Activated T-cell treated with anti-CD3 and anti-CD28 coated beads for 4 hours (primary cell): ENCODE data around the gene NRXN3.
"Not testable (repeated sequence)": the region's sequence is repeated elsewhere in the genome, so short reads cannot be mapped to it uniquely, and the experiment has no call there.

ENCODE experiments used
- DNase-seq: peaks from one replicate; pipeline ENCODE4 v3.0.0-alpha.2; 2020

The NRXN3 gene

DNA sequence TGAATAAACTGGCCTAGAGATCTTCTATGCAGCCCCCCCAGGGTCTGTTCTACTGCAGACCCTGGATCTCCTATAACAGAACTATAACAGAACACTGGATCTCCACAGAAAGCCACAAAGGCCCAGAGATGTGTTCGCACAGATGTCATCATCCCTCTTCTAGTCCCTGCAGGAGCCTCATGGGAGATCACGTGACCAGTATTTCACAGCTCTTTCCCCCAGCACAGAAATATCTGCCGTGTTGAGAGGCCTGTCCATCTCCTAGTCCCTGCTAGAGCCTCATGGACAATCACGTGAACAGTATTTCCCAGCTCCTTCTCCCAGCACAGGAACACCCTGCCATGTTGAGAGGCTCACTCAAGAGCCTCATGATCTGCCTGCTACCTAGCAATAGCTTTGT is 331.7 kb downstream of the NRXN3 start:
- no peak for DNase-seq

DNA sequence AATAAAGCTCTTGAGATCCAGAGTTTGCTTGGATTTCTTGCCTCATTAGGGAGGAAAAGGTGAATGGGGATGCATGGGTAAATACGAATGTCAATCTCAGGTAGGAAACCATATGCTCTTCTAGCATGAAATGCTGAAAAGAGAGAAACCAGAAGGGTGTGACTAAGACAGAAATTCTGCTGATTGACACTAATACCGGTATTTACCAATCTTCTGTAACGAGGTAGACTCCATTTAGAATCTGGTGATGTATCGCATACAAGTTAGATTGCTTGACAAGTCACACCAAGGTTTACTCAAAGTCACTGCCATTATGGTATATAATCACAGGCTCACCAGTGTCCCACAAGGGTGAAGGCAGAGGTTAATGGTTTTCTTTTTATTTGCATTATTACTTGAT is 337.9 kb downstream of the NRXN3 start:
- no peak for DNase-seq

DNA sequence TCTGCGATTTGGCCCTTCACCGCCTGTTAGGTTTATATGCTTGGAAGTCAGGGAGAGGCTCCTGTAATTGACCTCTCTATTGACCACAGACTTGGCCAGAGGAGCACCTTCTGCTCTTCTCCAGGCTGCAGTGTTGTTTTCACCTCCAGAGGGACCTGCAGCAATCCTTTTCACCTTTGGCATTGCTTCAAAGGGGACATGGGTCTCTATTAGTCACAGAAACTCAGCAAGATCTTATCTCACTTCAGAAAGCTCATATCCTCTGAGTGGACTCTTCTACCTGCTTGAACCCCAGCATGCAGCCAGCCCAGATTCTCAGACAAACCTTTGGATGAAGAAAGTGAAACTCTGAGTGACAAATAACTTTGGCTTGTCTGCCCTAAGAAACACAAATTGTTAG is 339.3 kb downstream of the NRXN3 start:
- no peak for DNase-seq

DNA sequence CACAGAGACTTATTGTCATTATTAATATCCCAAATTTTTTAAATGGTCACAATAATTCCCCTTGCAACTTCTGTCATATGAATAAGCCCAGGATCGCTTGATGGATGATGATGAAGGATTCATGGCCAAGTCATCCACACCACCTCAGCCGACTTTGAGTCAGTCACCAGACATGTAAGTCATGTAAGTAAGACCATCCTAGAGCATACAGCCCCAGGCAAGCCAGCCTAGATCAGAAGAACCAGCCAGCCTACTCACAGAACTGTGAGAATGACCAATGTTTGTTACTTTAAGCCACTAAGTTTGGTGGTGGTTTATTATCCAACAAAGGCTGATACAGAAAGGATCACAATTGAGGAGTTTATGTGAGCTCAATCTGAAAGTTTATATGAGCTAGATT is 341.8 kb downstream of the NRXN3 start:
- DNase-seq = no peak

DNA sequence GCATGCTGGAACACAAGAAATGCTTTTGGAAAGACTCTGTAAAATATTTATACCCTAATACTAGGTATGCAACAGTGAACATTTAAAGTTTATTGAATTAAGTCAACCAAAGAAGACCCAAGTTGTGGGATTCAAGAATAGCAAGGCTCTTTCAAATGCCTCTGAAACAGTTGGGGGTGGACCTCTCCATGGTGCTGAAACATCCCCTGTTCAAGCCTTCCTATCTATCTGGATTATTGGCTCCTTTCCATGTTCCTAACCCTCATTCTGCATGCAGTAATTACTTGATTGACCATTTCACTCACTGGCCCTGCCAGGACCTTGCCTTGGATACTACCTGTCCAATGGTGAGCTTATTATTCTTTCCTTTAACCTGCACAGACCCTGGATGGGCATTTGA is 349.7 kb downstream of the NRXN3 start:
- DNase-seq = no peak

DNA sequence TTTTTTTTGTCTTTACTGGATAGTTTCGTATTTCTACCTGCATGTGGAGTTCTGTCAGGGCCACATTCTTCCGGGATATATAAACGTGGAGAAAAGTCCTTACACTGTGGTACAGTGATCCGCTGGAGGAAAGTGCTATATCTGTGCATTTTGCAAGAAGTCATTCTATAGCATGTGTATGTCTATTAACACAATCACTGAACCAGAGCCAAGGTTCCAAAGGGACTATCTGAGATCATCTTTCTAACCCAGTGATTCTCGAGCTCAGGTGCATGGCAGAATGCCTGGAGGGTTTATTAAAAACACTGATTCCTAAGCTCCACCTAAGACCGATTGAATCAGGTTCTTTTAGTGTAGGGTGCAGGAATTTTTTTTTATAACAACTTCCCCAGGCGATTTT is 354.0 kb downstream of the NRXN3 start:
- DNase-seq = no peak

DNA sequence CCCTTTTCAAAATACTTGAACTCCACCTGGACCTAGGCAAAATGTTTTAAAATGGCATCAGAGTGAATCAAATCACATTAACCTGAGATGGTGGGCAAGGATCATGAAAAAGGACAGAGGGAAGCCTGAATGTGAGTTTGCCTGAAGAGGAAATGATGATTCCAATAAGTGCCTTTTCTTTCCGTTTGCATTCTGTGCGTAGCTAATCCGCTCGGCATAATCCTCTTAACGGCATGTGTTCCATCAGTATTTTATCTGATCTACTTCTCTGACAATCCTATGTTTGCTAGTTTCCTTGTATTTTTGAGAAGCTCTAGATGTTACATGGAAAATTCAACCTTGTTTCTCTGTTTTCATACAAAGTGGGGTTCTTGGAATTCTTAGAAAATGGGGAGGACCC is 354.6 kb downstream of the NRXN3 start:
- no peak for DNase-seq

DNA sequence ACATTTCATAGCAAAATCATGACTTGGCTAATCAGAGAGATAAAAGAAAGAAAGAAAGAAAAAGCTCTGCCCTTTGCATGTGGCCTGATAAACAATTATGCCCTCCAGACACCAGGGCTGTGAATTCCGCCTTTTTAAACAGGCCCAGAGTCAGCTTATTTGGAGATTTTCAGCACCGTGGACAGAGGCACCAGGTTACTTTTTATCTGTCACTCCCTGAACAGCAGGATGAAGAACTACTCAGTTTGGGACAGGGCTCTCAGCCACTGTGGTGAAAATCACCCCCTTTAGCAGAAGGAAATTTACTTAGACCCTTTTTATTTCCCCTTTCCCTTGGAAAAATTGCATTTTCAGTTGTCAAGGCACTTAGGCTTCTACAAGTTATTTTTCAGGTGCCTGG is 359.9 kb downstream of the NRXN3 start:
- DNase-seq = no peak

DNA sequence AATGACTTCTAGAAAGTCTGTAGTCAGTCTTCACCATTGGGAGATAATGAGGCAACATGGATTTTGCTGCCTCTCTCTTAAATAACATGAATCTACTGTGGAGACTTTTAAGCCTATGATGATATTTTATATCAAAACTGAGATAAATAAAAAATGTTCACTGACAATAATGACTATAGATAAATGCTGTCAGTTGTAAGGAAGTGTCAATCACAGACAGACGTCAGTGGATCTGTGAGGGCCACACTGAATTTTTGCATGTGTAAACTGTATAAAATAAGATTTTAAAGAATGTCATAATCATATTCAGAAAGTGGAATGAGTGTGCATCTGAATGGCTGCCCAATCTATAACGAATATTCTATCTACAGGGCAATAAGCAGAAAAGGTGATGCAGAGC is 364.0 kb downstream of the NRXN3 start:
- DNase-seq = no peak

DNA sequence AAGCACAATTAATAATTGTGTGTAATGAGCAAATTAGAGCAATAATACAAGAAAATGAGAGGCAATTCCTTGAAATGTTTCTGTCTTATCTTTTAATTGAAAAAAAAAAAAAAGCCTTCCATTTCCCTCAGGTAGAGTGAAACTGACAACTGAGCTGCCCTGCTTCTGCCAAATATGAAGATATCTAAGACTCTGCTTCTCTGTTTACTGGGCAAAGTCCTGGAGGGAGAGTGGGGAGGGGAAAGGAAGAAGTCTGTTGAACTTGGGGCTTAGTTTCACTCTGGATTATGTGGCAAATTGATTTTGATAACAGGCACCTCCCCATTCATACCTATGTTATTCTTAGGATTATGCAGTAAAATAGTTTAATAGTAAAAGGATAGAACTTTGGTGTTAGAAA is 364.9 kb downstream of the NRXN3 start:
- no peak for DNase-seq

DNA sequence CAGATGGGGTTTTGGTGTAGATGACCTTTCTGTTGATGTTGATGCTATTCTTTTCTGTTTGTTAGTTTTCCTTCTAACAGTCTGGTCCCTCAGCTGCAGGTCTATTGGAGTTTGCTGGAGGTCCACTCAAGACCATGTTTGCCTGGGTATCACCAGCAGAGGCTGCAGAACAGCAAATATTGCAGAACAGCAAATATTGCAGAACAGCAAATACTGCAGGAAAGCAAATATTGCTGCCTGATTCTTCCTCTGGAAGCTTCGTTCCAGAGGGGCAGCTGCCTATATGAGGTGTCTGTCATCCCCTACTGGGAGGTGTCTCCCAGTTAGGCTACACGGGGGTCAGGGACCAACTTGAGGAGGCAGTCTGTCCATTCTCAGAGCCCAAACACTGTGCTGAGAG is 371.6 kb downstream of the NRXN3 start:
- DNase-seq = not testable (repeated sequence)

DNA sequence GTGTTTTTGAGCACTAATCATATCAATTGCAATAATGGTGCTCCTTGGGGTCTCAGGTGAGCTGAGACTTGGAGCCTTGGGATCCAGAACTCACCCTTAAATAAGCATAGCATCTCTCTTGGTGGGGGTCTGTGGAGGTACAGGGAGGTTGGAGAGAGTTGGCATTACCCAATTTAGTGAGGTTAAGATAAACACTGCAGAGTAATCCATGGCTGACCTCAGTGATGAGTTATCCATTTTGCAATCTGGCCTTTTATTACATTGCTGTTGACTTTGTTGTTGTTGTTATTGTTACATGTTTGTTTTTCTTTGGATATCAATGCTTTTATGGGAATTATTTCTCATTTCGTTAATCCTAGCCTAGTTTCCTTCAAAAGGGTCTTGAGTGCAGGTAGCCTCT is 373.3 kb downstream of the NRXN3 start:
- DNase-seq = no peak

DNA sequence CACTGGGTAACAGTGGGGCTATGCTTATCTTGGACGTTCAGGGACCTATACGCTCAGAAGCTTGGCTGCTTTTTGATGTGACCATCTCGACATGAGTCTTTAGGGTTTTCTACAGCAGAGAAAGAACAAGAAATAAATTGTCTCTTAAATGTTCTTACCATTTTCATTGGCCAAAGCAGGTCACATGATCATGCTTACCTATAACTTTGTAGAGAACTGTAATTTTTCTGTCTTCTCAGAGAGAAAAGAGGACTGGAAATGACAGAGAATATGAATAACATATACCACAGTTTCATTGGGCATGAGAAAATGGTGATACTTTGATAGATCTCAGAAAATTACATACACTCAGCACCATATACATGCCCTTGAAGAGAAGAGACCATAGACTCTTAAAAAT is 390.9 kb downstream of the NRXN3 start:
- no peak for DNase-seq

DNA sequence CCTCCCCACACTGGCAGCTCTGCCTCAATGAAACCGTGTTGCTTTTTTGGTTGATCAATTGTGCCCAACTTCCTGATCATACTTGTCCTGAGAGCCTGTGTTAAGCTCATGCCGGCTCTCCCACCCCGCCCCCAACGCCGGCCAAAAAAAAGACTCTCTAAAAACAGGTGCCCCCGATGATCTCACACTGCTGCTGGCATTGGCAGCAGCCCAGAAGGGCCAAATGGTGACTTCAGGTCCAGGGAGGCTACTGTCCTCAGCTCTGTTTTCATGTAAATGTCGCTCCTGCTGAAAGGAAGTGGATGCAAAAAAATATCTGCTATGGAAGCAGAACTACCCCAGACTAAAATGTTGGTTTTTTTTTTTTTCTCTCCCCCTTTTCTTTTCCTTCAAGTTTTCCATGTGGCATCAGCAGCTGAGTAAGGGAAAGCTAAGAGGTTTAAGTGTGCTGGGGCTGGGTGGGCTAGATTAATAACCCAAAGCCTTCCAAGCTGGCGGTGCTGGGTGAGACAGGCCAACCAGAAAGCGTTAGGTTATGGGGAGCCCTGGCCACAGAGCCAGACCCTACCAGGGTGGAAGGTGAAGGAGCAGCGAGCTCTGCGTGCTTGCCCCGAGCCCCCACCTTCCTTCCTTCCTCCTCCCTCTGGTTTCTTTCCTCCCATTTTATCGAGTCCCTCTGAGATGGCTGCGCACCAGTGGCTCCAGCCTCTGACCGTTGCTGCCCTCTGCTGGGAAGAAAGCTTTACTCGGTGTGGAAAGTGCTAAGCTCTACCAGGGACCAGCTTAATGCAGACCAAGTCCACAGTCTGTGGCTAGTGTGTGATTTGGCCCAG is 396.1 kb downstream of the NRXN3 start:
- DNase-seq = peak; percentile 35

DNA sequence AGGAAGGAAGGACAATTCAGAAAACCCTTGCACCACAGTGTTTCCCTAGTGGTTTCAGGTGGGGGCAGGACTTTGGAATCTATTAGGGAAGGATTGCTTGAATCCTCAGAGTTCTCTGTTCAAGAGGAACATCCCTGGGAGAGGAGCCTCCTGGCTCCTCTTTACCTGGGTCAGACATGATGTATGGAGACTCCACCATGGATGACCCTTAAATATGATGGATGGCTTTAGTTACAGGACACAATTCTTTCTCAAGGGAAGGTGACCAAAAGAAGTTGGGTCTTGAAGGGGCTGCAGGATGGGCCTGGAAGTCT is 396.6 kb downstream of the NRXN3 start:
- no peak for DNase-seq

DNA sequence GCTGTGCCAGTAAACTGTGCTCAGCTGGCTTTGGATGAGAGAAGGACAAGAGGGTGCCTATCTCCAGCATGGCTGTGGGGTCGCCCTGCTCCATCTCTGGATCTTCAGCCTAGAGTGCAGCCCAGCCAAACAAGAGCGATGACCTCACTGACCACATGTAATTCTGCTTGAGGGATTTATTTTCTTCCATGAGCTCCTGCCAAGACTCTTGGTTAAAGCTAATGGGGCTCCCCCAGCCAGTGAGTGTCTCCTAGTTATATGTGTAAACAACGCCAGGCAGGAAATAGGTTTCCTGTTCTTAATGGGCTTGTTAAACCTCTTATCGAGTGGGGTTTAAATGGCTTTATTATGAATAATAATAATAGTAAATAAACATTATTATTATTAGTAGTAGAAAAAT is 397.2 kb downstream of the NRXN3 start:
- DNase-seq = no peak

DNA sequence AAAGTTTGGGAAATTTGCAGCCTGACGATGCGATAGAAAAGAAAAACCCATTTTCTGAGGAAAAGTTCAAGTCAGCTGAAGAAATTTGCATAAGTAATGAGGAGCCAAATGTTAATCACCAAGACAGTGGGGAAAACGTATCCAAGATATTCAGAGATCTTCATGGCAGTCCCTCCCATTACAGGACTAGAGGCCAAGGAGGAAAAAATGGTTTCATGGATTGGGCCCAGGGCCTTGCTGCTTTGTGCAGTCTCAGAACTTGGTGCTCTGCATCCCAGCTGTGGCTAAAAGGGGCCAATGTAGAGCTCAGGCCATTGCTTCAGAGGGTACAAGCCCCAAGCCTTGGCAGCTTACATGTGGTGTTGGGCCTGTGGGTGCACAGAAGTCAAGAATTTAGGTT is 403.6 kb downstream of the NRXN3 start:
- not testable (repeated sequence) for DNase-seq

DNA sequence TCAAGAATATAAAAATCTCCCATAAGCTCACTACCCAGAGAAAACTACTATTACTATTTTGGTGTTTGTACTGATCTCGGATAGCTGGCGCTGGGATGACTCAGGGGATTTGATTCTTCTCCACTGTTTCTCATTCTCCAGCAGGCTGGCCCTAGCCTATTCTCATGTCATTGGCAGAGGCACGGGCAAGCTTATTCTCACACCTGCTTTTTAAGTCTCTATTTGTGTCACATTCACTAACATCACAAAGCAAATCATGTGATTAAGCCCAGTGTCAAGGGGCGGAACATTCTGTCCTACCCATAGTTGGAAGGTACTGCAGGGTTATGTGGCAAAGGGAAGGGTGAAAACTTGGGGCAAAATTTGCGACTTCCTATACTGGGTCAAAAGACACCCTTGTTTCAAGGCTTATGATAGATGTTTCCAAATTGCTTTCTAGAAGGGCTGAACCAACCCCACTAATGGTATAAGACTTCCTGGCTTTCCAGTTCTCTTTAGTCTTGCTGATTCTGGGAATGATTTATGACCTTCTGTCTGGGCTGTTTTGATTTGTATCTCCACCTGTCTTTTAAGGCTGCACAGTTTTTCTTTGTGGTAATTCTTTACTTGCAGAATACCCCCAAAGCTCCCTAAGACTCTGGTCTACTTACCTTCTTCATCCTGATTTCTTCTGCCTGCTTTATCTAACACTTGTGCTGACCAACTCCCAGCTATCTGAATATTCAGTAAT is 406.4 kb downstream of the NRXN3 start:
- no peak for DNase-seq

DNA sequence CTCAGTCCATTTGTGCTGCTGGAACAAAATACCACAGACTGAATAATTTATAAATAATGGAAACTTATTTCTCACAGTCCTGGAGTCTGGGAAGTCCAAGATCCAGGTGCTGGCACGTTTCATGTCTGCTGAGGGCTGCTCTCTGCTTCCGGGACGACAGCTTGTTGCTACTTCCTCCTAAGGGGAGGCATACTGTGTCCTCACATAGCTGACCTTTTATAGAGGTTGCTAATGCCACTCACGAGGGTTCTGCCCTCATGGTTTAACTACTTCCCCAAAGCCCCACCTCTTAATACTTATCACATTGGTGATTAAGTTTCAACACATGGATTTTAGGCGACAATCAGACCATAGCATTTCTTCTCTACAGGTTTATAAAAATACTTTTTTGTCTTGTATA is 411.1 kb downstream of the NRXN3 start:
- DNase-seq = no peak

DNA sequence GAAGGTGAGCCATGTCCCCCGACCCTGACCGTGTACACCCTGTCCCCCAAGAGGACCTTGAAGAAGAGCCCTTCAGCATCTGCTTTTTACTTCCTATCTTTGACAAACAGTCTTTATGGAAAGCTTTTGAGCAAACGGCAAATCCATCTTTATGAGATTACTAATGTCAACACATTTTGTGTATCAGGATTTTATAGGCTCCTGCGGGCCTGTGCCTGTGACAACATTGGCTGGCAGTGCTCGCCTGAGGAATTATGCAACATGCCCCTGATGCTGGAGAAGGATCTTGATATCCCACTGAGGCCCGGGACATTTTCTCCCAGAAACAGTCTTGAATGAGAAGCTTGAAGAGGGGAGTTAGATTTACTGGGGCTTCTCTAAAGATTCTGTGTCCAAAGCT is 416.5 kb downstream of the NRXN3 start:
- DNase-seq = no peak

DNA sequence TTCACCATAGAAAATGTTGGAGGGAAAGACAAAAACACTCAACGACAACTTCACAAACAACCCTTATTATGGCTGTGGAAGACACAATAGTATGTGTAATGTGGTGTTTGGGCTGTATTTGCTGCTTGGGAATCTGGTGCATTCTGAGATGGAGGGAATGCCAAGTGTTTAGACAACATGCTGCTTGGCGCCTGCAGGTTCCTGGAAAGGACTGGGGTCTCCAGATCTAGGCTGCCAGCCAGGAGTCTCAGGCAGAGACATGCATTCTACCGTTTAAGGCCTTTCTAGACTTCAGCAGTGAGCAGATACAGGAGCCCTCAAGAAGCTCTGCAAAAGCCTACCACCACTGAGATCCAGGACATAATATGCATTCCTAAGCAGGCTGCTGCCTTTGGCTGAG is 418.7 kb downstream of the NRXN3 start:
- DNase-seq = no peak

DNA sequence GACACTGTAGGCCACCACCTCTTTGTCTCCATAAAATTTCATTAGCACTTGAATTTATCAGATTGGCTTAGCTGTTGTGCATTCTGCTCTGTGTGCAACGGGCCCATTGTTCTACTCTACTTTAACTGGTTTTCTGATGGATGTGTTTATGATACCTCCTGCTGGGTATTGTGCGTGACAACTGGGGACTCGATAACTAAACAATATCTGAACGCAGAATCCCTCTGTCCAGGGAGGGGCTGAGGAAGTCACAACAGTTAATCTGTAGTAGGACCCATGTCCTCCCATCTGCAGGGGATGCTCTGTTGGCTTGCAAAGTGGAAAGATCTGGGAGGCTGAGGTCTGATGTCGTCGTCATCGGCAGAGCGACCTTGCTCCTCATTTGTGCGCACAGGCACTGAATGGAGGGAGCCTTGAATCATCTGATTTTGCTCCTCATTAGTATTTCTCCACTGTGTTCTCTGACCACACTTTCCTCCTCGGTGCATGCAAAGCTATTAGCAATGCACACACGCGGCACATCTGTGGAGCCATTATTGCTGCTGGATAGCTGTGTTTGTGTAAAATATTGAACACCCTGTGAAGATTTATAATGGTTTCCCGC is 422.5 kb downstream of the NRXN3 start:
- no peak for DNase-seq

DNA sequence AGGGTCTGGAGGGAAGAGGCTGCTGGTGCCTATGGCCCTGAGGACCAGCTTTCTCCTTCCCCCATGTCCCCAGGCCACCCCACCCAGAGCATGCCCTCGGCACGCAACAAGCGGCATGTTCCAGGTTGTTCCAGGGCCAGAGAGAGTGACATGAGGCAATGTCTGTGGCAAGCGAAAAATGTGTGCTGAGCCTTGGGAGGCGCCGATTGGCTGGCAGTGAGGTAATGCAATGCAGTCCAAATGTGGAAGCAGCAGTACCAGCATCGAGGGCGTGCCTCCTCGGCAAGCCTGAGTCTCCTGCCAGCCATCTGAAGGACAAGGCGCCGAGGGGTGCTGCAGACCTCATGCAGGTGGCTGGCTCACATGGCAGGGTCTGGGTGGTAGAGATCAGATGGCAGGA is 423.8 kb downstream of the NRXN3 start:
- no peak for DNase-seq

DNA sequence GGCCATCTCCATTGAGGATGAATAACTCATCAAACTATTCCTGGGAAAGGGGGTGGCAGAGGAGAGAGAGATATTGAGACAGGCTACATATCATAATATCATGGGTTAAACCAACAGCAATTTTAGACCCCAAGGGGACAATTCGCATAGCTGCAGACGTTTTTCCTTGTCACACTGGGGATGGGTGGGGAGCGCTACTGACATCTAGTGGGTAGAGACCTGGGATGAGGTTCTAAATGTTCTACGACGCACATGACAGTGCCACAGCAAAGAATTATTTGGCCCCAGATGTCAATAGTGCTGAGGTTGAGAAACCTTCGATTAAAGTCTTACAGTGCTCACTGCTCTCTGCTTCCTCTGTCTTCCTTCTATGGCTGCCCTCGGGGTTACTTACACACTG is 425.6 kb downstream of the NRXN3 start:
- DNase-seq = no peak
